ENCODE measurements around the gene FZR1. TPM values are rescaled to one million over a fixed set of nuclear protein-coding genes. Genes with fewer than 3 reads are reported as not detected.

FZR1 gene
- total and polyA plus RNA-seq, 9 of the 15 experiments (the other 6 are each of a cell fraction or from before 2014, with no cell fraction given): 0.18 to 48.0 (median 22.2) TPM

GRCh38 chr19:3556423-3556977 is 50.4 kb downstream of the FZR1 start (continued):
- TF ChIP-seq PATZ1 (CRISPR knock-in tag; IDR thresholded peaks at IDR 0.05; ENCODE audit: borderline replicate concordance) (no peak), ZNF280B (CRISPR knock-in tag; IDR thresholded peaks at IDR 0.05) (no peak), ETS1 (conservative IDR thresholded peaks at IDR 0.05; ENCODE audit: control insufficient read depth, low read depth, low read length) (no peak), KAT7 (CRISPR knock-in tag; IDR thresholded peaks at IDR 0.05; ENCODE audit: borderline replicate concordance) (no peak), RBM34 (IDR thresholded peaks at IDR 0.05; ENCODE audit: borderline replicate concordance, insufficient read depth, low read length) (no peak), ZNF695 (CRISPR knock-in tag; IDR thresholded peaks at IDR 0.05) (no peak), THRA (IDR thresholded peaks at IDR 0.05) (no peak), ARID3B (CRISPR knock-in tag; IDR thresholded peaks at IDR 0.05; ENCODE audit: borderline replicate concordance) (no peak), ZFX (CRISPR knock-in tag; IDR thresholded peaks at IDR 0.05) (no peak), ZNF764 (CRISPR knock-in tag; IDR thresholded peaks at IDR 0.05; ENCODE audit: low read depth) (no peak), PKNOX1 (IDR thresholded peaks at IDR 0.05) (no peak), THAP7 (CRISPR knock-in tag; IDR thresholded peaks at IDR 0.05) (no peak), ZNF830 (CRISPR knock-in tag; IDR thresholded peaks at IDR 0.05) (no peak), CREB5 (CRISPR knock-in tag; IDR thresholded peaks at IDR 0.05) (no peak), USF2 (CRISPR knock-in tag; IDR thresholded peaks at IDR 0.05) (no peak)
